PC-3 (cell line): ENCODE measurements around the gene PPP1R3C. TPM values are rescaled to one million over a fixed set of nuclear protein-coding genes. Genes with fewer than 3 reads are reported as not detected.

ENCODE experiments used
- ATAC-seq: fragments of 200-7000 bp; cut with Tn5 transposase; 2 replicates; pipeline ENCODE4 v1.9.1; 2020; ENCODE audit warnings: mild to moderate bottlenecking, moderate library complexity
- BruUV-seq: library from RNA; stranded (reverse); fragments of 400-500 nt; replicated peaks from 2 replicates; lab custom pipeline; 2021; lab: Mats Ljungman, UMichigan
- CTCF ChIA-PET: fragments of 300-600 bp; sonication (Branson Sonifier 250); formaldehyde crosslinking; loops from one replicate; lab custom pipeline; 2022; ENCODE audit warnings: antibody characterized with exemption; lab: Charles Lee
- POLR2A ChIA-PET: fragments of 300-600 bp; sonication (Branson Sonifier 250); formaldehyde crosslinking; loops from one replicate; lab custom pipeline; 2022; ENCODE audit warnings: antibody characterized with exemption; ENCODE audit not compliant: unreplicated experiment; lab: Charles Lee
- DNase-seq: peaks from one replicate; pipeline ENCODE4 v3.0.0-alpha.2; 2015
- H2AFZ ChIP-seq: fragments of 300-600 bp; sonication (generic); 2 replicates; pipeline ENCODE4 v1.6.0; 2016; ENCODE audit warnings: antibody characterized with exemption, low read length
- H3F3A ChIP-seq: fragments of 300-600 bp; sonication (generic); one replicate; pipeline ENCODE4 v1.6.0; 2017; ENCODE audit warnings: antibody characterized with exemption, low read length, control low read depth, mild to moderate bottlenecking; ENCODE audit not compliant: unreplicated experiment
- H3K27ac ChIP-seq: fragments of 300-600 bp; sonication (generic); 2 replicates; pipeline ENCODE4 v1.5.1; 2016; ENCODE audit warnings: mild to moderate bottlenecking, low read length
- H3K27me3 ChIP-seq: fragments of 300-600 bp; sonication (generic); 2 replicates; pipeline ENCODE4 v1.6.1; 2016; ENCODE audit warnings: low read length, mixed read lengths
- H3K36me3 ChIP-seq: fragments of 300-600 bp; sonication (generic); 2 replicates; pipeline ENCODE4 v1.6.1; 2016; ENCODE audit warnings: low read depth, mixed run types, low read length, mixed read lengths
- H3K4me1 ChIP-seq: fragments of 300-600 bp; sonication (generic); 2 replicates; pipeline ENCODE4 v1.5.1; 2016; ENCODE audit warnings: low read length; ENCODE audit not compliant: insufficient read depth
- H3K4me2 ChIP-seq: fragments of 300-600 bp; sonication (generic); 2 replicates; pipeline ENCODE4 v1.6.0; 2016; ENCODE audit warnings: low read length
- H3K4me3 ChIP-seq: fragments of 300-600 bp; sonication (generic); 2 replicates; pipeline ENCODE4 v1.5.1; 2016; ENCODE audit warnings: mild to moderate bottlenecking, low read length, mixed read lengths
- H3K79me2 ChIP-seq: fragments of 300-600 bp; sonication (generic); 2 replicates; pipeline ENCODE4 v1.6.1; 2017; ENCODE audit warnings: low read length, mixed read lengths
- H3K9ac ChIP-seq: fragments of 300-600 bp; sonication (generic); 2 replicates; pipeline ENCODE4 v1.6.0; 2016; ENCODE audit warnings: mild to moderate bottlenecking, low read length
- H3K9me2 ChIP-seq: fragments of 300-600 bp; sonication (generic); replicated peaks from 2 replicates; pipeline ENCODE4 v1.6.1; 2016; ENCODE audit warnings: mixed run types, low read length, mixed read lengths
- H3K9me3 ChIP-seq: fragments of 300-600 bp; sonication (generic); 2 replicates; pipeline ENCODE4 v1.6.1; 2016; ENCODE audit warnings: low read length, mixed read lengths
- H4K20me1 ChIP-seq: fragments of 300-600 bp; sonication (generic); 2 replicates; pipeline ENCODE4 v1.6.1; 2016; ENCODE audit warnings: low read length, mixed read lengths
- EZH2 ChIP-seq: fragments of 300-600 bp; sonication (generic); IDR thresholded peaks from one replicate; pipeline ENCODE4 v1.6.1; 2017; ENCODE audit warnings: antibody characterized with exemption, mild to moderate bottlenecking, low read length; ENCODE audit not compliant: unreplicated experiment
- EZH2phosphoT487 ChIP-seq: fragments of 300-600 bp; sonication (generic); IDR thresholded peaks from 2 replicates; pipeline ENCODE4 v1.6.1; 2018; ENCODE audit warnings: mild to moderate bottlenecking, antibody characterized with exemption, low read length, borderline replicate concordance
- intact Hi-C: fragments of 100-400 bp; cut with micrococcal nuclease; formaldehyde crosslinking; loops from 2 replicates; pipeline ENCODE4 v1.9.0; 2023
- total RNA-seq: library from RNA; depleted of rRNA; stranded (reverse); fragments of >200 nt; gene quantifications from 2 replicates; pipeline ENCODE4 v1.2.3, GENCODE V29; 2014
- TF ChIP-seq, protein P1 (sequence below): fragments of 300-600 bp; sonication (generic); conservative IDR thresholded peaks from 2 replicates; pipeline ENCODE4 v1.5.1; 2017; ENCODE audit warnings: antibody characterized with exemption, low read depth, mild to moderate bottlenecking, low read length

Gene PPP1R3C
- total RNA-seq, 1 experiment from 2014 or later, result not detected

DNA sequence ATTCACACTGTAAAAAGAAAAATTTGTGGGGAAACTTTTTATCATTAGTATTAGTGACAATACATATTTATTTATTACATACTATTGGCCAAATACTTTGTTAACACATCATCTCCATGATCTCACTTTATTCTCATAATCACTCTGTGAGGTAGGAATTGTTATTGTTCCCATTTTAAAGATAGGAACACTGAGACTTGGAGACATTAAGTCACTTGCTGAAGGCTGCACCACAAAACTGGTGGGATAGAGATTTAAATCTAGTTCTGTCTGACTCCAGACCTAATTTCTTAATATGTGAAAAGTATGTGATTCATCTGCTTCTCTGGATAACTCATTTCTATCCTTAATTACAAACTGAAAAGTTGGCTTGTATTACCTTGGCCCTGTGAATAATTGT lies 8.2 kb downstream of the PPP1R3C start:
- no TSS peak for BruUV-seq
- H2AFZ ChIP-seq, result no peak overlapping the region
- no peak for ATAC-seq
- no peaks in the 10 kb centered on the region for H3K9me2 ChIP-seq
- H3K79me2 ChIP-seq, result no peaks in the 10 kb centered on the region
- no peaks in the 10 kb centered on the region for H3K9me3 ChIP-seq
- no peak overlapping the region for H3K4me3 ChIP-seq
- intact Hi-C loops, result no loop called here
- TF ChIP-seq EZH2 (no peak), EZH2phosphoT487 (no peak)
- TF ChIP-seq, protein P1, sequence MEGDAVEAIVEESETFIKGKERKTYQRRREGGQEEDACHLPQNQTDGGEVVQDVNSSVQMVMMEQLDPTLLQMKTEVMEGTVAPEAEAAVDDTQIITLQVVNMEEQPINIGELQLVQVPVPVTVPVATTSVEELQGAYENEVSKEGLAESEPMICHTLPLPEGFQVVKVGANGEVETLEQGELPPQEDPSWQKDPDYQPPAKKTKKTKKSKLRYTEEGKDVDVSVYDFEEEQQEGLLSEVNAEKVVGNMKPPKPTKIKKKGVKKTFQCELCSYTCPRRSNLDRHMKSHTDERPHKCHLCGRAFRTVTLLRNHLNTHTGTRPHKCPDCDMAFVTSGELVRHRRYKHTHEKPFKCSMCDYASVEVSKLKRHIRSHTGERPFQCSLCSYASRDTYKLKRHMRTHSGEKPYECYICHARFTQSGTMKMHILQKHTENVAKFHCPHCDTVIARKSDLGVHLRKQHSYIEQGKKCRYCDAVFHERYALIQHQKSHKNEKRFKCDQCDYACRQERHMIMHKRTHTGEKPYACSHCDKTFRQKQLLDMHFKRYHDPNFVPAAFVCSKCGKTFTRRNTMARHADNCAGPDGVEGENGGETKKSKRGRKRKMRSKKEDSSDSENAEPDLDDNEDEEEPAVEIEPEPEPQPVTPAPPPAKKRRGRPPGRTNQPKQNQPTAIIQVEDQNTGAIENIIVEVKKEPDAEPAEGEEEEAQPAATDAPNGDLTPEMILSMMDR, result no peak
- H3K4me2 ChIP-seq, result no peak overlapping the region
- no peak for DNase-seq
- H3F3A ChIP-seq, result no peaks in the 10 kb centered on the region
- H3K4me1 ChIP-seq, result no peaks in the 10 kb centered on the region
- no peaks in the 10 kb centered on the region for H3K27me3 ChIP-seq
- CTCF ChIA-PET, result no interaction called here
- POLR2A ChIA-PET, result no interaction called here
- H3K27ac ChIP-seq, result no peak overlapping the region
- no peak overlapping the region for H3K9ac ChIP-seq
- H3K36me3 ChIP-seq, result no peaks in the 10 kb centered on the region
- H4K20me1 ChIP-seq, result no peaks in the 10 kb centered on the region

DNA sequence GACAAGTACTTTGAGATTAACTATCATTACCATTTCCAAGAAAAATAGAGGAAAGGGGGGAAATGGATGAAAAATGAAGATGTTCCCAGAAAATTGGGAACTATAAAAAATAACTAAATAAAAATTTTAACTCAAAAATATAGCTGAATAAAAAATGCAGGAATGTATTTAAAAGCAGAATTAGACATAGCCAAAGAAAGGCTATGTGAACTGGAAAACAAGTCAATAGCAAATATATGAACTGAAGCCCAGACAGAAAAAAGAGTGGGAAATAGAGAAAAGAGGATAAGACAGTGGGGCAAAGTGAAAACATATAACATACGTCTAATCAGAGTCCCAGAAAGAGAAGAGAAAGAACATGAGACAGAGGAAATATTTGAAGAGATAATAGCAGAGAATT lies 10.3 kb downstream of the PPP1R3C start:
- H3K4me3 ChIP-seq, result no peak overlapping the region
- H3K9ac ChIP-seq, result no peak overlapping the region
- no peaks in the 10 kb centered on the region for H3K9me2 ChIP-seq
- intact Hi-C loops, result no loop called here
- ATAC-seq, result no peak
- no peak overlapping the region for H3K4me2 ChIP-seq
- H3K36me3 ChIP-seq, result no peaks in the 10 kb centered on the region
- peaks cover 2% of the 10 kb centered on the region for H3K4me1 ChIP-seq
- CTCF ChIA-PET, result interaction anchor here (0.6 kb wide), 1 partner anchor 293 kb away, joined by 4 read pairs; no protein-coding TSS in a partner anchor
- H3K27me3 ChIP-seq, result no peaks in the 10 kb centered on the region
- H3K27ac ChIP-seq, result no peak overlapping the region
- POLR2A ChIA-PET, result no interaction called here
- H3K79me2 ChIP-seq, result no peaks in the 10 kb centered on the region
- no peak overlapping the region for H2AFZ ChIP-seq
- no TSS peak for BruUV-seq
- H4K20me1 ChIP-seq, result no peaks in the 10 kb centered on the region
- H3K9me3 ChIP-seq, result no peaks in the 10 kb centered on the region
- TF ChIP-seq EZH2, result no peak
- TF ChIP-seq, protein P1, result no peak
- TF ChIP-seq EZH2phosphoT487, result no peak
- H3F3A ChIP-seq, result no peaks in the 10 kb centered on the region
- no peak for DNase-seq

DNA sequence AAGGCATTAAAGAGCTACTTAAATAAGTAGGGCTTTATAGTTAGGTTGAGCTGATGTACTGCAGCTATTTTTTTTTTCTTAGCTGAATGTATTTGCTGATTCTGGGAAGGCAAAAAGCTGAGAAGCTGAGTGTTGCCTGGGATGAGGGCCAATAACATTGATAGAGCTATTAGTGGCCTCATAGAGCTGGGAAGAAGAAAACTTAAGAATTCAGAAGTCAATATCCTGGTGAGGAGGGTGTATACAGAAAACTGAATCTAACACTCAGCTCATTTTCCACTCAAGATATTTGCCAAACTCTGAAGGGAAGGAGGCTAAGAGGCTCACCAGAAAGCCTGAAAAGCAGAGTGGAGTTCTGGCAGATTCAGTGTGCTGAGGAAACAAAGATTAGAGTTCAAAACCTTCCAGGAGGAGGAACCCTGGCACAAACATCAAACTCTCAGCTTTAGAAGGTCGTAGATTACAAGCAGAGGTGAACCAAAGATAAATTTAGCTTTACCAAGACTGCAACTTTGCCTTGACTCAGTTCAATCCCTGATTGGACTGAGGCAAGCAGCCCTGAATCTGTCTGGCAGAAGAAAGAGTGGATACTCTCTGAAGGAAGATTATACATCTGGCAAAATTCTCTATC lies 11.3 kb downstream of the PPP1R3C start:
- H3K9ac ChIP-seq, result no peak overlapping the region
- POLR2A ChIA-PET, result no interaction called here
- H3K27ac ChIP-seq, result no peak overlapping the region
- no peak overlapping the region for H3K4me3 ChIP-seq
- ATAC-seq (no peak), DNase-seq (no peak)
- H2AFZ ChIP-seq, result no peak overlapping the region
- H3F3A ChIP-seq, result peaks cover 4% of the 10 kb centered on the region
- CTCF ChIA-PET, result no interaction called here
- H3K9me2 ChIP-seq, result no peaks in the 10 kb centered on the region
- TF ChIP-seq EZH2phosphoT487 (no peak), EZH2 (no peak)
- TF ChIP-seq, protein P1, result no peak
- H3K27me3 ChIP-seq, result no peaks in the 10 kb centered on the region
- H4K20me1 ChIP-seq, result no peaks in the 10 kb centered on the region
- no TSS peak for BruUV-seq
- H3K4me2 ChIP-seq, result no peak overlapping the region
- H3K9me3 ChIP-seq, result no peaks in the 10 kb centered on the region
- H3K4me1 ChIP-seq, result peaks cover 8% of the 10 kb centered on the region
- no peaks in the 10 kb centered on the region for H3K79me2 ChIP-seq
- intact Hi-C loops, result no loop called here
- no peaks in the 10 kb centered on the region for H3K36me3 ChIP-seq
